Natural killer cell (primary cell): Measurements from ENCODE around the gene FCN2. TPM values are rescaled to one million over a fixed set of nuclear protein-coding genes. Genes with fewer than 3 reads are reported as not detected.

Experiments
- ATAC-seq, 3 donors: fragments of 150-1000 bp in 2 of 3; fragments of 200-7000 bp in 1 of 3; cut with Tn5 transposase; 1 replicate in 1 of 3; 2 replicates in 2 of 3; pipeline ENCODE4 v1.10.0; 2021; ENCODE audit warnings: mild to moderate bottlenecking in 2 of 3, moderate library complexity in 2 of 3
- DNase-seq, 2 donors: peaks; one replicate each; pipeline versions ENCODE4 v3.0.0 to v3.0.0-alpha.2; 2013 to 2021; ENCODE audit warnings: mixed read lengths in 1 of 2
- H3K27ac ChIP-seq: one replicate; pipeline ENCODE4 v1.5.1; 2013; ENCODE audit warnings: mild to moderate bottlenecking, low read length
- H3K27me3 ChIP-seq: one replicate; pipeline ENCODE4 v1.6.1; 2013; ENCODE audit warnings: low read length; ENCODE audit not compliant: control insufficient read depth, insufficient read depth
- H3K36me3 ChIP-seq: one replicate; pipeline ENCODE4 v1.6.1; 2013; ENCODE audit warnings: low read length; ENCODE audit not compliant: control insufficient read depth, insufficient read depth
- H3K4me1 ChIP-seq: one replicate; pipeline ENCODE4 v1.6.1; 2013; ENCODE audit warnings: low read length; ENCODE audit not compliant: control insufficient read depth, insufficient read depth
- H3K4me3 ChIP-seq: one replicate; pipeline ENCODE4 v1.5.1; 2013; ENCODE audit warnings: low read length
- H3K9me3 ChIP-seq: one replicate; pipeline ENCODE4 v1.6.1; 2013; ENCODE audit warnings: low read length; ENCODE audit not compliant: control insufficient read depth, insufficient read depth
- H3K27ac Mint-ChIP-seq, 2 donors: one replicate each; pipeline ENCODE4 v1.8.0; 2022; ENCODE audit warnings: mild to moderate bottlenecking in 2 of 2, mixed read lengths in 2 of 2, moderate library complexity in 1 of 2
- H3K27me3 Mint-ChIP-seq, 2 donors: one replicate each; pipeline ENCODE4 v1.8.0; 2022; ENCODE audit warnings: low read depth in 2 of 2, mixed read lengths in 2 of 2
- H3K36me3 Mint-ChIP-seq: one replicate; pipeline ENCODE4 v1.8.0; 2022; ENCODE audit warnings: mixed read lengths
- H3K4me1 Mint-ChIP-seq, 2 donors: one replicate each; pipeline ENCODE4 v1.8.0; 2022; ENCODE audit warnings: mixed read lengths in 2 of 2
- H3K4me3 Mint-ChIP-seq: one replicate; pipeline ENCODE4 v1.8.0; 2022; ENCODE audit warnings: mild to moderate bottlenecking, moderate library complexity, mixed read lengths
- H3K9me3 Mint-ChIP-seq, 2 donors: one replicate each; pipeline ENCODE4 v1.8.0; 2022; ENCODE audit warnings: mixed read lengths in 2 of 2
- CTCF ChIP-seq: fragments of 200-600 bp; IDR thresholded peaks from one replicate; pipeline ENCODE4 v1.8.0; 2022; ENCODE audit warnings: antibody characterized with exemption
- WGBS: methylation state at CpG from one replicate; pipeline ENCODE4 v1.1.7; 2013; ENCODE audit warnings: missing lambda C conversion rate; ENCODE audit not compliant: insufficient coverage; 5-methylcytosine and 5-hydroxymethylcytosine counted together
- intact Hi-C: fragments of 100-400 bp; cut with micrococcal nuclease; formaldehyde crosslinking; loops from one replicate; pipeline ENCODE4 v1.14.2; 2022
- total RNA-seq, 4 donors: library from RNA; stranded (reverse); fragments of 120-200 nt in 1 of 4; gene quantifications; one replicate each; pipeline versions ENCODE4 v1.2.3 to v1.2.4, GENCODE V29; 2013 to 2022

The FCN2 gene
- total RNA-seq, 3 donors from 2014 or later (not counting 1 experiment from before 2014, with no cell fraction given), result not detected

DNA sequence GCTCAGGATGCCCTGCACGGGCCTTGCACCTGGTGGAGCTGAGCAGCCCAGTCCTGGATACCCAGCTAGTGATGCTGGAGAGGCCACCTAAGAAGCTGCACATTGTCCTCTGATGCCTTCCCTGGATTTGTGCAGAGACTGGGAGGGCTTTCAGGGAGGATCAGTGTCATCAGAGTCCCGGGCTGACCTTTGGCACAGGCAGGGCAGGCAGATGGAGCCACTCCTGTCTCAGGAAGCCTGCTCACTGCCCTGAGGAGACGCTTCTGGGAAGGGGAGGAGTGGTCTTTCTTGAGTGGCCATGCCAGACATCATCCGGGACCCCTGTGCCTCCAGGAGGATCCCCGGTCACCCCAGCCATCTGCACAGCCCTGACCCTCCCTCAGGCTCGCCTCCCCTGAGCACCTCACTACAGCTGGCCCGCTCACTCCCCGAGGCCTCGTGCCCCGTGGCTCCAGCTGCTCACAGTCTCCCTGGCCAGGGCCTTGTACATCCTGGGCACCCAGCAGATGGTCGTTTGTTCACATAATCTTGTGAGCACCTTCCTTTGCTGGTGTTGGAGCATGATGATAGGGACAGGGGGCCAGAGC is 47.2 kb upstream of the FCN2 start:
- Mint-ChIP-seq H3K4me1 (no peaks in the 10 kb centered on the region), H3K27ac (no peak overlapping the region), H3K36me3 (no peaks in the 10 kb centered on the region), H3K9me3 (no peaks in the 10 kb centered on the region), H3K27me3 (no peaks in the 10 kb centered on the region), H3K4me3 (no peak overlapping the region)
- intact Hi-C loops, result no loop called here
- no peak for TF ChIP-seq CTCF
- WGBS, result 77% methylated on average over 11 of the region's 11 CpGs
- H3K9me3 ChIP-seq, result no peaks in the 10 kb centered on the region
- no peak overlapping the region for H3K4me3 ChIP-seq
- H3K36me3 ChIP-seq, result no peaks in the 10 kb centered on the region
- ATAC-seq (no peak), DNase-seq (no peak)
- H3K4me1 ChIP-seq, result no peaks in the 10 kb centered on the region
- no peak overlapping the region for H3K27ac ChIP-seq
- no peaks in the 10 kb centered on the region for H3K27me3 ChIP-seq

- Mint-ChIP-seq H3K27me3 (no peaks in the 10 kb centered on the region), H3K4me3 (no peak overlapping the region), H3K27ac (no peak overlapping the region), H3K9me3 (no peaks in the 10 kb centered on the region), H3K4me1 (no peaks in the 10 kb centered on the region), H3K36me3 (no peaks in the 10 kb centered on the region)
- DNase-seq, result no peak
- 82% methylated on average over 20 of the region's 20 CpGs for WGBS
- H3K4me3 ChIP-seq, result no peak overlapping the region
- no peak overlapping the region for H3K27ac ChIP-seq
- intact Hi-C loops, result no loop called here
- no peaks in the 10 kb centered on the region for H3K4me1 ChIP-seq
- H3K9me3 ChIP-seq, result no peaks in the 10 kb centered on the region
- ATAC-seq, result no peak
- H3K36me3 ChIP-seq, result no peaks in the 10 kb centered on the region
- no peak for TF ChIP-seq CTCF
- H3K27me3 ChIP-seq, result no peaks in the 10 kb centered on the region
Measured at GRCh38 chr9:134834217-134834956, 46.2 kb upstream of the FCN2 start.

GRCh38 chr9:134834957-134835419 is 45.6 kb upstream of the FCN2 start:
- H3K4me1 Mint-ChIP-seq, result no peaks in the 10 kb centered on the region
- no peaks in the 10 kb centered on the region for H3K9me3 Mint-ChIP-seq
- intact Hi-C loops, result no loop called here
- ATAC-seq, result no peak
- DNase-seq, result no peak
- WGBS, result 92% methylated on average over 25 of the region's 25 CpGs
- Histone ChIP-seq H3K27me3 (no peaks in the 10 kb centered on the region), H3K9me3 (no peaks in the 10 kb centered on the region), H3K27ac (no peak overlapping the region), H3K4me3 (no peak overlapping the region), H3K4me1 (no peaks in the 10 kb centered on the region), H3K36me3 (no peaks in the 10 kb centered on the region)
- no peak overlapping the region for H3K27ac Mint-ChIP-seq
- no peak for TF ChIP-seq CTCF
- H3K27me3 Mint-ChIP-seq, result no peaks in the 10 kb centered on the region
- H3K4me3 Mint-ChIP-seq, result no peak overlapping the region
- H3K36me3 Mint-ChIP-seq, result no peaks in the 10 kb centered on the region
